ENCODE measurements around the gene TLR1. TPM values are rescaled to one million over a fixed set of nuclear protein-coding genes. Genes with fewer than 3 reads are reported as not detected.

Gene TLR1
- polyA plus RNA-seq, 1 donor from 2014 or later = not detected

- Histone ChIP-seq H3K9me2 (ENCODE audit: insufficient read depth, low read length) (no peaks in the 10 kb centered on the region), H3K4me3 (ENCODE audit: low read length) (no peak overlapping the region), H3F3A (ENCODE audit: insufficient read depth, low read length, poor library complexity, severe bottlenecking) (no peaks in the 10 kb centered on the region), H2AFZ (ENCODE audit: low read depth, low read length) (no peak overlapping the region), H3K79me2 (replicated peaks; ENCODE audit: insufficient read depth, low read length) (no peaks in the 10 kb centered on the region), H3K36me3 (ENCODE audit: insufficient read depth, low read length) (no peaks in the 10 kb centered on the region), H3K9me3 (ENCODE audit: low read length) (peaks cover 4% of the 10 kb centered on the region), H3K4me2 (ENCODE audit: low read length) (no peak overlapping the region), H3K27ac (ENCODE audit: low read length) (no peak overlapping the region), H3K27me3 (ENCODE audit: insufficient read depth, low read depth, low read length) (no peaks in the 10 kb centered on the region), H3K9ac (ENCODE audit: low read length) (no peak overlapping the region), H4K20me1 (ENCODE audit: insufficient read depth) (no peaks in the 10 kb centered on the region)
- no peak for TF ChIP-seq REST (IDR thresholded peaks at IDR 0.05; ENCODE audit: borderline replicate concordance)
- no peak for TF ChIP-seq MXI1 (conservative IDR thresholded peaks at IDR 0.05; ENCODE audit: poor library complexity, severe bottlenecking)
- no peak for TF ChIP-seq SMC3 (conservative IDR thresholded peaks at IDR 0.05; ENCODE audit: poor library complexity)
- TF ChIP-seq CTCF (IDR thresholded peaks at IDR 0.05; ENCODE audit: poor library complexity, severe bottlenecking) = no peak
- no peak for TF ChIP-seq EP300 (conservative IDR thresholded peaks at IDR 0.05; ENCODE audit: poor library complexity, severe bottlenecking)
- no peak for TF ChIP-seq EZH2 (IDR thresholded peaks at IDR 0.05; ENCODE audit: borderline replicate concordance, insufficient read depth, low read length, poor library complexity, severe bottlenecking)
- TF ChIP-seq POLR2AphosphoS5 (IDR thresholded peaks at IDR 0.05) = no peak
- no peak for TF ChIP-seq TAF1 (IDR thresholded peaks at IDR 0.05; ENCODE audit: low read depth)
- TF ChIP-seq RAD21 (conservative IDR thresholded peaks at IDR 0.05) = no peak
Observed at GRCh38 chr4:38752372-38752940, 52.1 kb downstream of the TLR1 start.

GRCh38 chr4:38751341-38752010, 53.1 kb downstream of the TLR1 start:
- no peaks in the 10 kb centered on the region for H3K79me2 ChIP-seq (replicated peaks; ENCODE audit: insufficient read depth, low read length)
- no peak overlapping the region for H3K4me3 ChIP-seq (ENCODE audit: low read length)
- peaks cover 4% of the 10 kb centered on the region for H3K9me3 ChIP-seq (ENCODE audit: low read length)
- TF ChIP-seq TAF1 (IDR thresholded peaks at IDR 0.05; ENCODE audit: low read depth) (no peak), EZH2 (IDR thresholded peaks at IDR 0.05; ENCODE audit: borderline replicate concordance, insufficient read depth, low read length, poor library complexity, severe bottlenecking) (no peak), EP300 (conservative IDR thresholded peaks at IDR 0.05; ENCODE audit: poor library complexity, severe bottlenecking) (no peak), MXI1 (conservative IDR thresholded peaks at IDR 0.05; ENCODE audit: poor library complexity, severe bottlenecking) (no peak), POLR2AphosphoS5 (IDR thresholded peaks at IDR 0.05) (no peak), REST (IDR thresholded peaks at IDR 0.05; ENCODE audit: borderline replicate concordance) (no peak), SMC3 (conservative IDR thresholded peaks at IDR 0.05; ENCODE audit: poor library complexity) (no peak), RAD21 (conservative IDR thresholded peaks at IDR 0.05) (no peak), CTCF (IDR thresholded peaks at IDR 0.05; ENCODE audit: poor library complexity, severe bottlenecking) (no peak)
- H4K20me1 ChIP-seq (ENCODE audit: insufficient read depth) = no peaks in the 10 kb centered on the region
- H3K9me2 ChIP-seq (ENCODE audit: insufficient read depth, low read length) = no peaks in the 10 kb centered on the region
- no peak overlapping the region for H3K27ac ChIP-seq (ENCODE audit: low read length)
- H2AFZ ChIP-seq (ENCODE audit: low read depth, low read length) = no peak overlapping the region
- H3K27me3 ChIP-seq (ENCODE audit: insufficient read depth, low read depth, low read length) = no peaks in the 10 kb centered on the region
- H3K4me2 ChIP-seq (ENCODE audit: low read length) = no peak overlapping the region
- no peaks in the 10 kb centered on the region for H3K36me3 ChIP-seq (ENCODE audit: insufficient read depth, low read length)
- H3F3A ChIP-seq (ENCODE audit: insufficient read depth, low read length, poor library complexity, severe bottlenecking) = no peaks in the 10 kb centered on the region
- H3K9ac ChIP-seq (ENCODE audit: low read length) = no peak overlapping the region

All from neural cell (in vitro differentiated cells).